Right forelimb (tissue), 1 donor: ENCODE data around the gene ZNF74.
A peak's percentile ranks its signal among the peaks of the same experiment; 100 is the strongest.
"Not testable (repeated sequence)": the region's sequence is repeated elsewhere in the genome, so short reads cannot be mapped to it uniquely, and the experiment has no call there.

Source experiments
- DNase-seq: peaks from one replicate; pipeline ENCODE4 v3.0.0-alpha.2; 2018

Gene ZNF74

GRCh38 chr22:20393705-20394476, at the start of gene ZNF74:
ZNF74 (plus strand) TSS chr22:20394151; CDS start chr22:20394629, 478 bp downstream.
- DNase-seq: peak; percentile 91

- DNase-seq: not testable (repeated sequence)
Observed at GRCh38 chr22:20346553-20346952, 47.4 kb upstream of the ZNF74 start.

- not testable (repeated sequence) for DNase-seq
Observed at GRCh38 chr22:20352536-20352935, 41.4 kb upstream of the ZNF74 start.

GRCh38 chr22:20354238-20354975, 39.5 kb upstream of the ZNF74 start:
- DNase-seq: no peak

GRCh38 chr22:20355939-20356636, 37.9 kb upstream of the ZNF74 start:
- DNase-seq: not testable (repeated sequence)

- DNase-seq: not testable (repeated sequence)
Observed at GRCh38 chr22:20356906-20357305, 37.0 kb upstream of the ZNF74 start.

GRCh38 chr22:20357967-20358366, 36.0 kb upstream of the ZNF74 start:
- DNase-seq: not testable (repeated sequence)

- DNase-seq: not testable (repeated sequence)
Observed at GRCh38 chr22:20358503-20359239, 35.3 kb upstream of the ZNF74 start.

GRCh38 chr22:20360261-20360660, 33.7 kb upstream of the ZNF74 start:
- DNase-seq: not testable (repeated sequence)

GRCh38 chr22:20360866-20361751, 32.8 kb upstream of the ZNF74 start:
- DNase-seq: not testable (repeated sequence)

GRCh38 chr22:20361752-20362229, 32.2 kb upstream of the ZNF74 start:
- not testable (repeated sequence) for DNase-seq

GRCh38 chr22:20362403-20362802, 31.5 kb upstream of the ZNF74 start:
- not testable (repeated sequence) for DNase-seq

- not testable (repeated sequence) for DNase-seq
Observed at GRCh38 chr22:20364335-20365260, 29.4 kb upstream of the ZNF74 start.

- DNase-seq: not testable (repeated sequence)
Observed at GRCh38 chr22:20366841-20367240, 27.1 kb upstream of the ZNF74 start.

- not testable (repeated sequence) for DNase-seq
Observed at GRCh38 chr22:20368875-20369274, 25.1 kb upstream of the ZNF74 start.

GRCh38 chr22:20371687-20372086, 22.3 kb upstream of the ZNF74 start:
- DNase-seq: not testable (repeated sequence)

GRCh38 chr22:20372406-20372854, 21.5 kb upstream of the ZNF74 start:
- DNase-seq: not testable (repeated sequence)

GRCh38 chr22:20373195-20373706, 20.7 kb upstream of the ZNF74 start:
- not testable (repeated sequence) for DNase-seq

GRCh38 chr22:20374130-20374529, 19.8 kb upstream of the ZNF74 start:
- not testable (repeated sequence) for DNase-seq

- not testable (repeated sequence) for DNase-seq
Observed at GRCh38 chr22:20376281-20376680, 17.7 kb upstream of the ZNF74 start.
